Lower lobe of right lung (tissue), 2 donors: Measurements from ENCODE around the gene NOL9. TPM values are rescaled to one million over a fixed set of nuclear protein-coding genes. Genes with fewer than 3 reads are reported as not detected.

Experiments
- ATAC-seq, 2 donors: fragments of 200-7000 bp; cut with Tn5 transposase; one replicate each; pipeline ENCODE4 v1.9.1; 2020 to 2022; ENCODE audit warnings: mild to moderate bottlenecking in 2 of 2, moderate library complexity in 2 of 2
- DNase-seq: peaks from one replicate; pipeline ENCODE4 v3.0.0-alpha.2; 2020
- H3K27ac ChIP-seq: fragments of 200-600 bp; one replicate; pipeline ENCODE4 v1.8.0; 2022
- H3K27me3 ChIP-seq: fragments of 200-600 bp; one replicate; pipeline ENCODE4 v1.8.0; 2022; ENCODE audit warnings: low read depth
- H3K36me3 ChIP-seq: fragments of 200-600 bp; one replicate; pipeline ENCODE4 v1.8.0; 2022; ENCODE audit warnings: mild to moderate bottlenecking
- H3K4me1 ChIP-seq: fragments of 200-600 bp; one replicate; pipeline ENCODE4 v1.8.0; 2022
- H3K4me3 ChIP-seq: fragments of 200-600 bp; one replicate; pipeline ENCODE4 v1.8.0; 2022; ENCODE audit warnings: mild to moderate bottlenecking
- H3K9me3 ChIP-seq: fragments of 200-600 bp; one replicate; pipeline ENCODE4 v1.8.0; 2022
- intact Hi-C: fragments of 100-400 bp; cut with DNase I; formaldehyde crosslinking; loops from one replicate; pipeline ENCODE4 v1.11.0; 2022
- total RNA-seq: library from RNA; stranded (reverse); fragmentation: NEBNext Ultra II Directional; extraction: Animal tissue kit (Norgen Biotek cat#: 25700); gene quantifications from one replicate; pipeline ENCODE4 v1.2.1, GENCODE V29; 2021
- TF ChIP-seq, protein P1 (sequence below): fragments of 200-600 bp; IDR thresholded peaks from one replicate; pipeline ENCODE4 v1.8.0; 2022; ENCODE audit warnings: antibody characterized with exemption, mild to moderate bottlenecking
- donor health status: DM: no; HTN: yes; CAD: no; lungs with severe emphysema.

Gene NOL9
- total RNA-seq, 1 donor from 2014 or later: 19.4 TPM

DNA sequence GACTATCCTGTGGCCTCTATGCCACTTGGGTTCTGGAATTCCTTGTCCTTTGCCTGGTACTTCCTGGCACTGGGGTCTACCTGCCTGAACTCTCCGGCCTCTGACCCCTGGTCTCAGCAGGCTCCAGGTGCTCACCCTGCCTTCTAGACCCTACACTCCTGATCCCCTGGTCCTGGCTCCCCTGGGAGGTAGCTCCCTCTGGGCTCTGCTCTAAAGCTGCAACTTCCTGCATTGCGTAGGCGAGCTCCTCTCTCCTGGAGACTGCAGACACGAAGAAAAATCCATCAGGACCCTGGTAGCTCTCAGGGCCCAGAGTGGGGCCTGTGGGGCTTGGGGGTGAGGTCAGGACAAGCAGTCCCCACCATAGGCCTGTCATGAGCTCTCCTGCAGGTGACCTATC is 55.0 kb downstream of the NOL9 start:
- intact Hi-C loops: no loop called here
- Histone ChIP-seq H3K36me3 (no peaks in the 10 kb centered on the region), H3K4me3 (no peak overlapping the region), H3K27ac (no peak overlapping the region), H3K9me3 (no peaks in the 10 kb centered on the region), H3K27me3 (peaks cover 16% of the 10 kb centered on the region), H3K4me1 (peaks cover 35% of the 10 kb centered on the region)
- ATAC-seq: no peak
- TF ChIP-seq, protein P1, sequence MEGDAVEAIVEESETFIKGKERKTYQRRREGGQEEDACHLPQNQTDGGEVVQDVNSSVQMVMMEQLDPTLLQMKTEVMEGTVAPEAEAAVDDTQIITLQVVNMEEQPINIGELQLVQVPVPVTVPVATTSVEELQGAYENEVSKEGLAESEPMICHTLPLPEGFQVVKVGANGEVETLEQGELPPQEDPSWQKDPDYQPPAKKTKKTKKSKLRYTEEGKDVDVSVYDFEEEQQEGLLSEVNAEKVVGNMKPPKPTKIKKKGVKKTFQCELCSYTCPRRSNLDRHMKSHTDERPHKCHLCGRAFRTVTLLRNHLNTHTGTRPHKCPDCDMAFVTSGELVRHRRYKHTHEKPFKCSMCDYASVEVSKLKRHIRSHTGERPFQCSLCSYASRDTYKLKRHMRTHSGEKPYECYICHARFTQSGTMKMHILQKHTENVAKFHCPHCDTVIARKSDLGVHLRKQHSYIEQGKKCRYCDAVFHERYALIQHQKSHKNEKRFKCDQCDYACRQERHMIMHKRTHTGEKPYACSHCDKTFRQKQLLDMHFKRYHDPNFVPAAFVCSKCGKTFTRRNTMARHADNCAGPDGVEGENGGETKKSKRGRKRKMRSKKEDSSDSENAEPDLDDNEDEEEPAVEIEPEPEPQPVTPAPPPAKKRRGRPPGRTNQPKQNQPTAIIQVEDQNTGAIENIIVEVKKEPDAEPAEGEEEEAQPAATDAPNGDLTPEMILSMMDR: no peak
- DNase-seq: no peak

DNA sequence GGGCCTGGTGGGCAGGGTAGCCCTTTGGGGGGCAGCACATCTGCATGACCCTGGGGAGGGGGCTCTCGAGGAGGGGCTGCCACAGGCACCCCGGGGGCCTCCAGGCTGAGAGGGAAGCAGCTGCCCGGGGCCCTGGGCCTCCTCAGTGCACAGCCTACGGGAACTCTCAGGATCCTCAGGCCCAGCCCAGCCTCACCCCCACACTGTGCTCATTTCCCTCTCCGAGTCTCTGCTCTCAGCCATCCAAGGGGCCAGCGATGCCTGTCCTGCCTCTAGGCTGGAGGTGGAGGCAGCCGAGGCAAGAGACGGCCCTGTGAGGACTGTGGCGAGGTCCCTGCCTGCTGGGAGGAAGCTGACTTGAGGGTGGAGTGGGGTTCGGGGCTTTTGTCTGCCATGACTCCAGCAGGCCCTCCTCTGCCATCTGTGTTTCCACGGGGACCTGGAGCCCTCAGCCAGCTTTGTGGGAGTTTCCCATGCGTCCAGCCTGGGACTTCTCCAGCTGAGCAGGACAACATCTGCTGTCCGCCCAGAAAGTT is 55.7 kb downstream of the NOL9 start:
- no peaks in the 10 kb centered on the region for H3K9me3 ChIP-seq
- DNase-seq (no peak), ATAC-seq (no peak)
- TF ChIP-seq, protein P1: no peak
- peaks cover 16% of the 10 kb centered on the region for H3K27me3 ChIP-seq
- no peak overlapping the region for H3K4me3 ChIP-seq
- intact Hi-C loops: no loop called here
- no peaks in the 10 kb centered on the region for H3K36me3 ChIP-seq
- peaks cover 35% of the 10 kb centered on the region for H3K4me1 ChIP-seq
- H3K27ac ChIP-seq: no peak overlapping the region

DNA sequence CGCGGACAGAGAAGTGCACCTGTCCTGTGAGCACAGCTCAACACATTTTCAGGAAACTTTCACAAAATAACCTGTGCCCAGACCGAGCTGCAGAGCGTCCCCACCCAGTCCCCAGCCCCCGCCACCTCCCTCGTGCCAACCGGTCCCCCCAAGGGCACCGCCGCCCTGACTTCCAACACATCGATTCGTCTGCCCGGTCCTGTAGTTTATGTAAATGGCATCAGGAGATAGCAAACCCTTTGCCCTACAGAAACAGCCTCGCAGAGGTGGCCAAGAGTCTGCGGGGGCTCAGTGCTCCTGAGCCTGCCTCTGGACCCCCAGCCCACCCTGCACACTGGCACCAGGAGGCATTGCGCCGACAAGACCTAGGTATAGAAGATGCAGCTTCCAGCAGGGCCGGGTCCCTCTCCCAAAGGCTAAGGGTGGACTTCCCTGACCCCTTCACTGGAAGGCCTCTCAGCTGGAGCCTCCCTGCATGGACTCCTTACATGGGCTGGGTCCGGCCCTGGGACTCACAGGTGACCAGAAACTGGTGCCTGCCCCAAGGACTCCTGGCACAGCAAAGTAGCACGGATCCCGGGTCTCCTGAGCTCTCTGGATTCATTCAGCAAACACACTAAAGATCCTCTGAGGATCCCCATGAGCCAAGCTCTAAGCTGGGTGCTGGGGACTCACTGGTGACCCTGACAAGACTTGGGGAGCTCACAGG is 56.3 kb downstream of the NOL9 start:
- Histone ChIP-seq H3K4me1 (peaks cover 35% of the 10 kb centered on the region), H3K27ac (no peak overlapping the region), H3K9me3 (no peaks in the 10 kb centered on the region), H3K27me3 (peaks cover 16% of the 10 kb centered on the region), H3K4me3 (peak overlapping the region; percentile 63), H3K36me3 (no peaks in the 10 kb centered on the region)
- DNase-seq (no peak), ATAC-seq (no peak)
- TF ChIP-seq, protein P1: no peak
- intact Hi-C loops: no loop called here

DNA sequence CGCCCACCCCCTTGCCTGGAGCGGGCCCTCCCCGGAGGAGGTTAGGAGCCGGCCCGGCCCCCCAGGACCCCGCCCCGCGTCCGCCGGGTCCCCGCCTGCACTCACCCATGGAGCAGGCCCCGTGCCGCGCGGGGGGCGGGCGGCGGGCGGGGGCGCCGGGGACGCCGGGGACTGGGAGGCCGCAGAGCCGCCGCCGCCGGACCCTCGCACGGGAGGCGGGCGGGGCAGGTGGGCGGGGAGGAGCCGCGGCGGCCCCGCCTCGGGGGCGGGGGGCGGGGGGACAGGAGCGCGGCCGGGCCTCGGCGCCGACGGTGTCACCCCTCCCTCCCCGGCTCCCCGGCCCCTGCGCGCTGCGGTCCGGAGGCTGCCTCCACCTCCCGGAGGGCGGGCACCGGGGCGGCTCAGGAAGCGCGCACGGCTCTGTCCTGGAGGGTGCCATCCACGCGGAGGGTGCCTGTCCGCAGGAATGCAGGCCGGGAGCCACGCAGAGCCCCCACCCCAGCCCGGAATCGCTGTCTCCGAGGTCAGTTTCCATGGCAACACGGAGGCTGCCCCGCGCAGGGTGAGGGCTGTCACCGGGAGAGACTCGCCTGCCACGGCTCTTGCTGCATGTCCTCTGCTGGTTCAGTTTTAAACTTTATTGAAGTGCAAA is 57.0 kb downstream of the NOL9 start:
- Histone ChIP-seq H3K4me1 (peaks cover 31% of the 10 kb centered on the region), H3K9me3 (no peaks in the 10 kb centered on the region), H3K27me3 (peaks cover 16% of the 10 kb centered on the region), H3K36me3 (no peaks in the 10 kb centered on the region), H3K4me3 (peak overlapping the region; percentile 63), H3K27ac (peak overlapping the region; percentile 24)
- TF ChIP-seq, protein P1: no peak
- intact Hi-C loops: no loop called here
- peak; percentile 68 to 72 for ATAC-seq
- no peak for DNase-seq

DNA sequence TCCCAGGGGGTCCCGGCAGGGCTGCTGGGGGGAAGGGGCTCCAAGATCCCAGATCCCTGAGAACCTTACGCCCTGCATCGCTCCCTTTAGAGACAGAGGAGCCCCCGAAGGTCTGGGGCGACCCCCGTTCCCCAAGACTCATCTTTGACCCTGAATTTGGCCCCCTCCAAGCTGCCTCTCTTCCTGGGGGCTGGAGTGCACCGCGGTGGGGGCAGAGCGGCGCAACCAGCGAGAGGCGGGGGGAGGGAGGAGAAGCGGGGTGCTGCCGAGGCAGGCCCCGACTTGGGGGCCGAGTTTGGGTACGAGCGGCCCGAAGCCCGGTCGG is 57.5 kb downstream of the NOL9 start:
- H3K9me3 ChIP-seq: no peaks in the 10 kb centered on the region
- peak overlapping the region; percentile 55 for H3K4me3 ChIP-seq
- TF ChIP-seq, protein P1: no peak
- H3K4me1 ChIP-seq: peaks cover 31% of the 10 kb centered on the region
- intact Hi-C loops: no loop called here
- DNase-seq: no peak
- ATAC-seq: no peak
- H3K36me3 ChIP-seq: no peaks in the 10 kb centered on the region
- peak overlapping the region; percentile 24 for H3K27ac ChIP-seq
- H3K27me3 ChIP-seq: peaks cover 16% of the 10 kb centered on the region
